Measurements from ENCODE around the gene ALG5. TPM values are rescaled to one million over a fixed set of nuclear protein-coding genes. Genes with fewer than 3 reads are reported as not detected.

The ALG5 gene
- total and polyA plus RNA-seq, 4 donors = 23.4 to 67.4 (median 30.8) TPM

- intact Hi-C loops (cut with DNase I) = loop anchor here in 1 of 2 donors (5.0 kb wide), 2 partner anchors 33 to 67 kb away; no protein-coding TSS in a partner anchor
Measured at GRCh38 chr13:36924001-36924400, 75.1 kb downstream of the ALG5 start.

GRCh38 chr13:36921631-36922301 is 77.4 kb downstream of the ALG5 start:
- H3K4me1 ChIP-seq (ENCODE audit: control insufficient read depth in 1 of 2, insufficient read depth in 2 of 2, low read length in 2 of 2) = peaks cover under 1 to 2% of the 10 kb centered on the region in 2 donors
- ATAC-seq (ENCODE audit: low FRiP score) = no peak
- no peaks in the 10 kb centered on the region for H3K9me3 ChIP-seq (ENCODE audit: control insufficient read depth, low read length)
- DNase-seq = no peak
- H3K27ac ChIP-seq (ENCODE audit: low read depth in 1 of 2, low read length in 2 of 2) = no peak overlapping the region
- no peak overlapping the region for H3K4me3 ChIP-seq (ENCODE audit: low read length in 2 of 2)
- H3K27me3 ChIP-seq (ENCODE audit: control insufficient read depth in 1 of 2, insufficient read depth in 2 of 2, low read length in 1 of 2) = no peaks in the 10 kb centered on the region
- intact Hi-C loops (cut with DNase I) = loop anchor here in 1 of 2 donors (5.0 kb wide), 2 partner anchors 36 to 64 kb away; no protein-coding TSS in a partner anchor
- H3K36me3 ChIP-seq (ENCODE audit: control insufficient read depth in 1 of 2, insufficient read depth in 2 of 2, low read length in 1 of 2) = no peaks in the 10 kb centered on the region
- 61 to 65% methylated on average over 10 of the region's 10 CpGs for WGBS, 2 donors

More at GRCh38 chr13:36924001-36924400, 75.1 kb downstream of the ALG5 start:
- Histone ChIP-seq H3K27me3 (ENCODE audit: control insufficient read depth in 1 of 2, insufficient read depth in 2 of 2, low read length in 1 of 2) (no peaks in the 10 kb centered on the region), H3K4me1 (ENCODE audit: control insufficient read depth in 1 of 2, insufficient read depth in 2 of 2, low read length in 2 of 2) (peaks cover 0 to 2% of the 10 kb centered on the region in 2 donors), H3K36me3 (ENCODE audit: control insufficient read depth in 1 of 2, insufficient read depth in 2 of 2, low read length in 1 of 2) (no peaks in the 10 kb centered on the region), H3K9me3 (ENCODE audit: control insufficient read depth, low read length) (no peaks in the 10 kb centered on the region), H3K27ac (ENCODE audit: low read depth in 1 of 2, low read length in 2 of 2) (no peak overlapping the region), H3K4me3 (ENCODE audit: low read length in 2 of 2) (no peak overlapping the region)
- DNase-seq (no peak), ATAC-seq (ENCODE audit: low FRiP score) (no peak)
- 80 to 90% methylated on average over 3 of the region's 3 CpGs for WGBS, 2 donors

- H3K27me3 ChIP-seq (ENCODE audit: control insufficient read depth in 1 of 2, insufficient read depth in 2 of 2, low read length in 1 of 2) = no peaks in the 10 kb centered on the region
- no peak for ATAC-seq (ENCODE audit: low FRiP score)
- WGBS, 2 donors = 9 to 14% methylated on average over 9 of the region's 9 CpGs
Measured at GRCh38 chr13:36920616-36921185, 78.4 kb downstream of the ALG5 start.

GRCh38 chr13:36919833-36920615 is 79.1 kb downstream of the ALG5 start, which contains the start of gene SMAD9:
TSS of gene SMAD9 (minus strand) at chr13:36920238. CDS start at chr13:36879689, 40,549 bp downstream.
- DNase-seq (peak; percentile 87 to 95), ATAC-seq (ENCODE audit: low FRiP score) (peak; percentile 79)
- peak within 1 kb of the TSS; percentile 98 to 99 for H3K4me3 ChIP-seq (ENCODE audit: low read length in 2 of 2)
- H3K9me3 ChIP-seq (ENCODE audit: control insufficient read depth, low read length) = no peaks in the 10 kb centered on the region
- WGBS, 2 donors = 1 to 2% methylated on average over 50 to 104 of the region's 104 CpGs
- peak within 1 kb of the TSS; percentile 84 to 95 for H3K27ac ChIP-seq (ENCODE audit: low read depth in 1 of 2, low read length in 2 of 2)
- peaks cover 2 to 3% of the 10 kb centered on the region in 2 donors for H3K4me1 ChIP-seq (ENCODE audit: control insufficient read depth in 1 of 2, insufficient read depth in 2 of 2, low read length in 2 of 2)
- H3K36me3 ChIP-seq (ENCODE audit: control insufficient read depth in 1 of 2, insufficient read depth in 2 of 2, low read length in 1 of 2) = peaks cover 0 to 1% of the 10 kb centered on the region in 2 donors
- H3K27me3 ChIP-seq (ENCODE audit: control insufficient read depth in 1 of 2, insufficient read depth in 2 of 2, low read length in 1 of 2) = no peaks in the 10 kb centered on the region
- intact Hi-C loops (cut with DNase I) = loop anchor here in 1 of 2 donors (5.0 kb wide), 4 partner anchors 37 to 63 kb away; no protein-coding TSS in a partner anchor

More at GRCh38 chr13:36920616-36921185, 78.4 kb downstream of the ALG5 start:
- intact Hi-C loops (cut with DNase I) = loop anchor here in 1 of 2 donors (5.0 kb wide), 2 partner anchors 37 to 63 kb away; no protein-coding TSS in a partner anchor
- H3K36me3 ChIP-seq (ENCODE audit: control insufficient read depth in 1 of 2, insufficient read depth in 2 of 2, low read length in 1 of 2) = peaks cover 0 to 1% of the 10 kb centered on the region in 2 donors
- H3K4me3 ChIP-seq (ENCODE audit: low read length in 2 of 2) = peak overlapping the region; percentile 98 to 99
- no peaks in the 10 kb centered on the region for H3K9me3 ChIP-seq (ENCODE audit: control insufficient read depth, low read length)
- no peak for DNase-seq
- peaks cover 2 to 3% of the 10 kb centered on the region in 2 donors for H3K4me1 ChIP-seq (ENCODE audit: control insufficient read depth in 1 of 2, insufficient read depth in 2 of 2, low read length in 2 of 2)
- H3K27ac ChIP-seq (ENCODE audit: low read depth in 1 of 2, low read length in 2 of 2) = peak overlapping the region; percentile 80 to 81

GRCh38 chr13:36919171-36919832 is 79.8 kb downstream of the ALG5 start:
- Histone ChIP-seq H3K27me3 (ENCODE audit: control insufficient read depth in 1 of 2, insufficient read depth in 2 of 2, low read length in 1 of 2) (no peaks in the 10 kb centered on the region), H3K4me1 (ENCODE audit: control insufficient read depth in 1 of 2, insufficient read depth in 2 of 2, low read length in 2 of 2) (peaks cover 2 to 3% of the 10 kb centered on the region in 2 donors), H3K9me3 (ENCODE audit: control insufficient read depth, low read length) (no peaks in the 10 kb centered on the region), H3K4me3 (ENCODE audit: low read length in 2 of 2) (peak overlapping the region; percentile 98 to 99), H3K27ac (ENCODE audit: low read depth in 1 of 2, low read length in 2 of 2) (peak overlapping the region; percentile 84 to 95), H3K36me3 (ENCODE audit: control insufficient read depth in 1 of 2, insufficient read depth in 2 of 2, low read length in 1 of 2) (peaks cover 0 to 1% of the 10 kb centered on the region in 2 donors)
- ATAC-seq (ENCODE audit: low FRiP score) (peak; percentile 77), DNase-seq (peak; percentile 71 to 78)
- intact Hi-C loops (cut with DNase I) = loop anchor here in 1 of 2 donors (5.0 kb wide), 2 partner anchors 47 to 48 kb away; no protein-coding TSS in a partner anchor
- 1% methylated on average over 45 to 51 of the region's 51 CpGs for WGBS, 2 donors

- intact Hi-C loops (cut with DNase I) = loop anchor here in 1 of 2 donors (5.0 kb wide), 2 partner anchors 46 to 49 kb away; no protein-coding TSS in a partner anchor
Measured at GRCh38 chr13:36918246-36919131, 80.7 kb downstream of the ALG5 start.

GRCh38 chr13:36917311-36917710 is 81.8 kb downstream of the ALG5 start:
- DNase-seq = no peak
- no peaks in the 10 kb centered on the region for H3K27me3 ChIP-seq (ENCODE audit: control insufficient read depth in 1 of 2, insufficient read depth in 2 of 2, low read length in 1 of 2)
- WGBS, 2 donors = 27 to 31% methylated on average over 3 of the region's 3 CpGs
- no peaks in the 10 kb centered on the region for H3K9me3 ChIP-seq (ENCODE audit: control insufficient read depth, low read length)
- H3K4me3 ChIP-seq (ENCODE audit: low read length in 2 of 2) = no peak overlapping the region
- intact Hi-C loops (cut with DNase I) = loop anchor here in 1 of 2 donors (5.0 kb wide), 2 partner anchors 45 to 50 kb away; no protein-coding TSS in a partner anchor
- ATAC-seq (ENCODE audit: low FRiP score) = no peak
- H3K4me1 ChIP-seq (ENCODE audit: control insufficient read depth in 1 of 2, insufficient read depth in 2 of 2, low read length in 2 of 2) = peaks cover 2 to 5% of the 10 kb centered on the region in 2 donors
- H3K36me3 ChIP-seq (ENCODE audit: control insufficient read depth in 1 of 2, insufficient read depth in 2 of 2, low read length in 1 of 2) = peaks cover 0 to 1% of the 10 kb centered on the region in 2 donors
- no peak overlapping the region for H3K27ac ChIP-seq (ENCODE audit: low read depth in 1 of 2, low read length in 2 of 2)

More at GRCh38 chr13:36918246-36919131, 80.7 kb downstream of the ALG5 start:
- ATAC-seq (ENCODE audit: low FRiP score) (peak; percentile 54), DNase-seq (no peak)
- H3K4me3 ChIP-seq (ENCODE audit: low read length in 2 of 2) = peak overlapping the region; percentile 98 to 99
- WGBS, 2 donors = 6 to 8% methylated on average over 12 of the region's 12 CpGs
- no peaks in the 10 kb centered on the region for H3K9me3 ChIP-seq (ENCODE audit: control insufficient read depth, low read length)
- no peaks in the 10 kb centered on the region for H3K27me3 ChIP-seq (ENCODE audit: control insufficient read depth in 1 of 2, insufficient read depth in 2 of 2, low read length in 1 of 2)
- H3K4me1 ChIP-seq (ENCODE audit: control insufficient read depth in 1 of 2, insufficient read depth in 2 of 2, low read length in 2 of 2) = peaks cover 2 to 3% of the 10 kb centered on the region in 2 donors
- peaks cover 0 to 1% of the 10 kb centered on the region in 2 donors for H3K36me3 ChIP-seq (ENCODE audit: control insufficient read depth in 1 of 2, insufficient read depth in 2 of 2, low read length in 1 of 2)
- peak overlapping the region; percentile 84 to 95 for H3K27ac ChIP-seq (ENCODE audit: low read depth in 1 of 2, low read length in 2 of 2)
